Eye (tissue), 1 donor: ENCODE results near the gene CENPP.

ENCODE experiments used
- DNase-seq: peaks from one replicate; pipeline ENCODE4 v3.0.0-alpha.2; 2015

CENPP gene

GRCh38 chr9:92513349-92513748, 187.6 kb downstream of the CENPP start:
- DNase-seq = no peak

- DNase-seq = no peak
Observed at GRCh38 chr9:92514635-92515034, 188.9 kb downstream of the CENPP start.

- DNase-seq = no peak
Observed at GRCh38 chr9:92516521-92516920, 190.8 kb downstream of the CENPP start.

DNA sequence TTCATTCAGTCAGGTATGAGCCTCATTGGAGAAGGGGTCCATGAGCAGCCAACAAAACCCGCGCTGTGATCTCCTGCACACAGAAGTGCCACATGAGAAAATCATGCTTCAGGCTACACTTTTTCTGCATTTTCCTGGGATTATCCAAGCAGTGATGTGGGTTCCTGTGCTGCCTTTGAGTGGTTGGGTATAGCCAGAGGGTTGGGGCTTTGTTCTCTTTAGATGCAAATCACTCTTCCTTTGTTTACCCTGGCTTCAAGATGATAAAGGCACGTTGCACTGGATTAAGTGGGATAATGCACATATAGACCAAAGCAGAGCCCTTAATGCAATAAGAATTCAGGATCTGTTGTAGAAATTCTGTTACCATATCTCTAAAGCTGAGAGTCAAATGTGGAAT, 191.3 kb downstream of the CENPP start:
- DNase-seq = no peak

- no peak for DNase-seq
Observed at GRCh38 chr9:92518199-92518598, 192.4 kb downstream of the CENPP start.

DNA sequence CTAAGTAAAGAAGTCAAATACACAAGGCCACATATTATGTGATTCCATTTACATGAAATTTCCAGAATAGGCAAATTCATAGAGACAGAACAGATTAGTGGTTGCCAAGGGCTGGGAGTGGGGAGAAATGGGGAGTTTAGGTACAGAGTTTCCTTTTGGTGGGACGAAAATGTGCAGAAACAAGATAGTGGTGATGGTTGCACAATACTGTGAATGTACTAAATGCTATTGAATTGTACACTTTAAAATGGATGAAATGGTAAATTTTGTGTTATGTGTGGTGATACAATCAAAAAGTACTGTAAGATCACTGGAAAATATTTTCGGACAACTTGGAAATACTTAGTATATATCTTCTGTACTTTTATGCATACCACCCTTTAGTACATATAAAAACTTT, 195.1 kb downstream of the CENPP start:
- DNase-seq = no peak

DNA sequence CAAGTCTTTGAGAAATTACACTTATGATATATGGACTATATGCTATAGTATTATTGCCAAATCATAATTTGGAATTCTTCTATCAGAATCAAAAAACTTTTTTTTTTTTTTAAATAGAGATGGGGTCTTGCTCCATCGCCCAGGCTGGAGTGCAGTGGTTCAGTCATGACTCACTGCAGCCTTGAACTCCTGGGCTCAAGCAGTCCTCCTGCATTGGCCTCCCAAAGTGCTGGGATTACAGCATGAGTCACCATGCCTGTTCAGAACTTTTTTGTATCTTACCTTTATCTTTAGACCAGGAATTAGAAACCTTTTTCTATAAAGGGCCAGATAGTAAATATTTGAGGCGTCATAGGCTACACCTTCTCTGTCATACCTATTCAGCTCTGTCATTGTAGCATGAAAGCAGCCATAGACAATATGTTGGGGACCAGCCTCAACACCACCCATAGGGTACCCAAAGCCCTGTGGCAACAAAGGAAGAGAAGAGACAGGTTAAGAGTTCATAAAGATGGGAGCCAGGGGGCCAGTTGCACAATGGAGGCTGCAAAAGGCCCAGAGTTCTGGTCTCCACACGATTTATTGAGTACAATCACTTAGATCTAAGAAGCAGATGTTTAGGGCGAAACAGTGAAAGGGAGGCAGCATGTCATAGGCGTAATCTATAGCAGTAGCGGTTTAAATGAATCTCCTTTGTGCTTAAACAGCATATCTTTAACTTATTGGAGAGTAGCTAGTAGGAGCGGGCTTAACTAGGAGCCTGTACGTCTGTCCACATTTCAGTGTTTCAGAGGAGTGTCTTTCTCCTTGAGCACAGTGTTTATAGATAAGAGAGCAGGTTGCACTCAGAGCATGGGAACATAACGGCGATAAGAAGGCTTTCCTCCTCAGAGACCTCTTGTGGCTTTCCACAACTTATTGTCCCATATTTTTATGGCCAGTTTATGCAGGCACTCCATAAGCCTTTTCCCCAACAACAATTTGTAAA, 197.5 kb downstream of the CENPP start:
- no peak for DNase-seq

DNA sequence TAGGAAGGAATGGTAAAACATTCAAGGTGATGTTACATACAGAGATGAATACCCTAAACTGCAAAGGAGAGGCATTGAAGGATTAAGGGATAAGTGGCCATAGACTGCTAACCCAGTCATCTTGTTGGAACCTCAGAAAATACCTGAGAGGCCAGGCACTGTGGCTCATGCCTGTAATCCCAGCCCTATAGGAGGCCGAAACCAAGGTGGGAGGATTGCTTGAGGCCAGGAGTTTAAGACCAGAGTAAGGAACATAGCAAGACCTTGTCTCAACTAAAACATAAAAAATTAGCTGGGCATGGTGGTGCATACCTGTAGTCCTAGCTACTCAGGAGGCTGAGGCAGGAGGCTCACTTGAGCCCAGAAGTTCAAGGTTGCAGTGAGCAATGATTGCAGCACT, 199.1 kb downstream of the CENPP start:
- DNase-seq = no peak

GRCh38 chr9:92525306-92525705, 199.6 kb downstream of the CENPP start:
- no peak for DNase-seq

DNA sequence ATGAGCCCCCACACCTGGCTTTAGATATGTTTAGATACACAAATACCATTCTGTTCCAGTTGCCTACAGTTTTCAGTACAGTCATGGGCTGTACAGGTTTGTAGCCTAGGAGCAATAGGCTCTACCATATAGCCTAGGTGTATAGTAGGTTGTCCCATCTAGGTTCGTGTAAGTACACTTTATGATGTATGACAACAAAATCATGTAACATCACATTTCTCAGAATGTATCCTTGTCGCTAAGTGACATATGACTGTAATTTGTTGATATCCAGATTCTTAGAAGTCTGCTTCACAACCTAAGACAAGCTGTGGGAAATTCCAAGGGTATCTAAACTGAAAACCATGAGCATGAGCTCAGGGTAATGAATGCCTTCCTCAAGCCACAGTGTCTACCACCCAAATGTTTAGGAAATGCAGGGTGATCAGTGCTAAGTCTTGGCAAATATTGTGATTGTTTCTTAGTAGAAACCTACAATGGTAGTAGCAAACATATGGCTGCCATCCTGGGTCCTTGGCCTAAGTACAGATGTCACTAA, 201.6 kb downstream of the CENPP start:
- DNase-seq = no peak

GRCh38 chr9:92527832-92528521, 202.2 kb downstream of the CENPP start:
- no peak for DNase-seq

DNA sequence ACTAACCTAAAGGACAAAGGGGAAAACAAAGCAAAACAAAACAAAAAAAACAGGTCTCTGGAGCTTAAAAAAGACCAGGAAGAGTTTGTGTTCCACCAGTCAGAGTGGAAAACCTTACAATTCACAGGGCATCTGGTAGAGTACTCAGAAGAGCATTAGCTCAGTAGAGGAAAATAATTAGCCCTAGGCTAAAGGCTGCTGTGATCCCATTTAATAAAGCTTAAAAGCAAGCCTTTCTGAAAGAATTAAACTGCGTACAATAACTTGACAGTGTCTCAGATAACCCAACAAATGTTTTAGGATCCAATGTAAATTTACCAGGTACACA, 202.7 kb downstream of the CENPP start:
- DNase-seq = no peak

DNA sequence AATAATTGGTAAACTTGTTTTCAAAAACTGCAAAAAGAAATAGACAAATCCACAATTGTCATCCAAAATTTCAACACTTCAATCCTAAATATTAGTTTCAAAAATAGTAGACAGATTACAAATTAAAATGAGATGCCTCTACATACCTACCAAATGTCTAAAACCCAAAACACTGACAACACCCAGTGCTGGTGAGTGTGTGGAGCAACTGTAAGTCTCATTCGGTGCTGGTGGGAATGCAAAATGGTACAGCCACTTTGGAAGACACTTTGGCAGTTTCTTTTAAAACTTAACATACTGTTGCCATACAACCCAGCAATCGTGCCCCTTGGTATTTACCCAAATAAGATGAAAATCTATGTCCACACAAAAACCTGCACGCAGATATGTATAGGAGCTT, 203.4 kb downstream of the CENPP start:
- no peak for DNase-seq

DNA sequence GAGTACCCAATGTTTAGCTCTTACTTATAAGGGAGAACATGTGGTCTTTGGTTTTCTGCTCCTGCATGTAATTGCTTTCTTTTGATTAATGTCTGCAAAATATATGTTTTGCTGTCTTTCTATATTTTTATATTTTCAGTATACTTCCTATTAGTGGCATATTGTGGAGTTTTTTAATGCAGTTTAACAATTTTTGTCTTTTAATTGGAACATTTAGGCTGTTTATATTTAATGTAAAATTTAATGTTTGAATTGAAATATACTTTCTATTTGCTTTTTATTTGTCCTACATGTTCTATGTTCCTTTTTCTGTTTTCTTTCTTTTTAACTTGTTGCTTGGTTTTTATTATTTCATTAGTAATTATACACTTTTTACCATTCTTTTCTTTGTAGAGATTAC, 205.1 kb downstream of the CENPP start:
- DNase-seq = no peak

- no peak for DNase-seq
Observed at GRCh38 chr9:92534204-92534603, 208.5 kb downstream of the CENPP start.

DNA sequence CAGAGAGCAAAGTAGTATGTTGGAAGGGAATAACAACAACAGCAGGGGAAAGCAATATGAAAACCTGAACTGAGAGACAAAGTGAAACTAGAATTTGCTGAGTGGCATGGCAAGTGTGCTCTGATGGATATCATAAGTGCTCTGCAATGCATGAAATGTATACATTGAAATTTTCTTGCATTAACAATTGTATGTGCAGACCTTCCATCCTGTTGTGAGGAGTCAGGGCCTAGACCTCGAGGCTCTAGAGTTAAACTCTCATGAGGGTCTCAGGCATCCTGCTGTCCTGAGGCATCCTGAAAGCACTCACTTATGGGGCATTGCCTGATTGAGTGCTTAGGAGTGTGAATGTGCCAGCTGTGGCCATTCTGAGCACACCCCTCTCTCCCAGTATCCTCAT, 208.9 kb downstream of the CENPP start:
- DNase-seq = no peak

- peak; percentile 49 for DNase-seq
Observed at GRCh38 chr9:92535940-92536850, 210.4 kb downstream of the CENPP start, which contains the start of gene ECM2. Gene ECM2 (minus strand): TSS chr9:92535990. CDS start chr9:92522866, 13,124 bp downstream.

GRCh38 chr9:92538541-92538940, 212.8 kb downstream of the CENPP start:
- DNase-seq = no peak

DNA sequence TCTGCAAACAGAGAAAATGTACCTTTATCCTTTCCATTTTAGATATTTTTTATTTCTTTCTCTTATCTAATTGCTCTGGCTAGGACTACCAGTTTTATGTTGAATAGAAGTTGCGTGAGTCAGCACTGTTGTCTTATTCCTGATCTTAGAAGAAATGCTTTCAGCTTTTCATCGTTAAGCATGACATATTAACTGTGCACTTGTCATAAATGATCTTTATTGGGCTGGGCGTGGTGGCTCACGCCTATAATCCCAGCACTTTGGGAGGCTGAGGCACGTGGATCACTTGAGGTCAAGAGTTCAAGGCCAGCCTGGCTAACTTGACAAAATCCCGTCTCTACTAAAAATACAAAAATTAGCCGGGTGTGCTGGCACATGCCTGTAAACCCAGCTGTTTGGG, 218.2 kb downstream of the CENPP start:
- DNase-seq = no peak

DNA sequence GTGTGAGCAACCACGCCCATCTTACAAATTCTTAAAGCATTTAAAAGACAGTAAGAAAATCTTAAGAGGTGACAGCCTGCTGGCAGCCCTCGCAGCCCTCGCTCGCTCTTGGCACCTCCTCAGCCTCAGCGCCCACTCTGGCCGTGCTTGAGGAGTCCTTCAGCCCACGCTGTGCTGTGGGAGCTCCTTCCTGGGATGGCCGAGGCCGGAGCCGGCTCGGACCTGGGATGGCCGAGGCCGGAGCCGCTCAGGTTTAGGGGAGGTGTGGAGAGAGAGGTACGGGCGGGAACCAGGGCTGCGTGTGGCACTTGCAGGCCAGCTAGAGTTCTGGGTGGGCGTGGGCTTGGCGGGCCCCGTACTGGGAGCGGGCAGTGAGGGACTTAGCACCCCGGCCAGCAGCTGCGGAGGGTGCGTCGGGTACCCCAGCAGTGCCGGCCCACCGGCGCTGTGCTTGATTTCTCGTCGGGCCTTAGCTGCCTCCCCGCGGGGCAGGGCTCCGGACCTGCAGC, 219.3 kb downstream of the CENPP start:
- DNase-seq = no peak

DNA sequence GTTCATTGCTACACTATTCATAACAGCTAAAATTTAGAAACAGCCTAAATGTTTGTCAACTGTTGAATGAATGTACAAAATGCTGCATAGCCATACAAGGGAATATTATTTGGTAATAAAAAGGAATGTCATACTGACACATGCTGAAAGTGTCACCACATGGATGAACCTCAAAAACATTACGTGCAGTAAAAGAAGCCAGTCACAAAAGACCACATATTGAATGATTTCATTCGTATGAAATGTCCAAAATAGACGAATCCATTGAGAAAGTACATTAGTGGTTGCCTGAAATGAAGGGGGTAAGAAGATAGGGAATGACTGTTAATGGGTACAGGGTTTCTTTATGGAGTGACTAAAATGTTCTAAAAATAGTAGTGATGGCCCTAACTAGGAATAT, 221.6 kb downstream of the CENPP start:
- no peak for DNase-seq

DNA sequence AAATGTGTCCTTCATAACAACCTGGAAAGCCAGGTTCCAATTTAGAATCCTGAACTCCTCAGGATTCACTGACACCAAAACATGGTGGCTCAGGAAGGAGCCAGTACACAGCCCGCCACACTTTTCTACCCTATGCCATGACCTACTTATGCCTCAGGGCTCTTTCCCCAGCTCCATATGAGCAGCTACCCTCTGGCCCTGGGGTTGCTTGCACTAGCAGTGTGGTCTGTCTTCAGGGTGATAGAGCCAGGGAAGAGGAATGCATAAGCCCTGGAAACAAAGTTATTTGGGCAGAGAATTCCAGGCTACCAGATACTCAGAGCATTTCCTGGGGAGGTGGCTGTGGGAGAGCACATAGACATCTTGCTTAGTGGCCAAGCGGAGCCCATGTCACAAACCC, 225.0 kb downstream of the CENPP start:
- no peak for DNase-seq
